Measurements from ENCODE around the gene MMEL1.

- TF ChIP-seq, protein P1, sequence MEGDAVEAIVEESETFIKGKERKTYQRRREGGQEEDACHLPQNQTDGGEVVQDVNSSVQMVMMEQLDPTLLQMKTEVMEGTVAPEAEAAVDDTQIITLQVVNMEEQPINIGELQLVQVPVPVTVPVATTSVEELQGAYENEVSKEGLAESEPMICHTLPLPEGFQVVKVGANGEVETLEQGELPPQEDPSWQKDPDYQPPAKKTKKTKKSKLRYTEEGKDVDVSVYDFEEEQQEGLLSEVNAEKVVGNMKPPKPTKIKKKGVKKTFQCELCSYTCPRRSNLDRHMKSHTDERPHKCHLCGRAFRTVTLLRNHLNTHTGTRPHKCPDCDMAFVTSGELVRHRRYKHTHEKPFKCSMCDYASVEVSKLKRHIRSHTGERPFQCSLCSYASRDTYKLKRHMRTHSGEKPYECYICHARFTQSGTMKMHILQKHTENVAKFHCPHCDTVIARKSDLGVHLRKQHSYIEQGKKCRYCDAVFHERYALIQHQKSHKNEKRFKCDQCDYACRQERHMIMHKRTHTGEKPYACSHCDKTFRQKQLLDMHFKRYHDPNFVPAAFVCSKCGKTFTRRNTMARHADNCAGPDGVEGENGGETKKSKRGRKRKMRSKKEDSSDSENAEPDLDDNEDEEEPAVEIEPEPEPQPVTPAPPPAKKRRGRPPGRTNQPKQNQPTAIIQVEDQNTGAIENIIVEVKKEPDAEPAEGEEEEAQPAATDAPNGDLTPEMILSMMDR (IDR thresholded peaks at IDR 0.05), result no peak
- no peak for TF ChIP-seq POLR2A (IDR thresholded peaks at IDR 0.05)
Observed at GRCh38 chr1:2645776-2646175, 13.0 kb upstream of the MMEL1 start.

All from right lobe of liver (tissue), 4 donors.